ENCODE data around the gene GUCY2D.
A peak's percentile ranks its signal among the peaks of the same experiment; 100 is the strongest.
"Not testable (repeated sequence)": the region's sequence is repeated elsewhere in the genome, so short reads cannot be mapped to it uniquely, and the experiment has no call there.

Gene GUCY2D

DNA sequence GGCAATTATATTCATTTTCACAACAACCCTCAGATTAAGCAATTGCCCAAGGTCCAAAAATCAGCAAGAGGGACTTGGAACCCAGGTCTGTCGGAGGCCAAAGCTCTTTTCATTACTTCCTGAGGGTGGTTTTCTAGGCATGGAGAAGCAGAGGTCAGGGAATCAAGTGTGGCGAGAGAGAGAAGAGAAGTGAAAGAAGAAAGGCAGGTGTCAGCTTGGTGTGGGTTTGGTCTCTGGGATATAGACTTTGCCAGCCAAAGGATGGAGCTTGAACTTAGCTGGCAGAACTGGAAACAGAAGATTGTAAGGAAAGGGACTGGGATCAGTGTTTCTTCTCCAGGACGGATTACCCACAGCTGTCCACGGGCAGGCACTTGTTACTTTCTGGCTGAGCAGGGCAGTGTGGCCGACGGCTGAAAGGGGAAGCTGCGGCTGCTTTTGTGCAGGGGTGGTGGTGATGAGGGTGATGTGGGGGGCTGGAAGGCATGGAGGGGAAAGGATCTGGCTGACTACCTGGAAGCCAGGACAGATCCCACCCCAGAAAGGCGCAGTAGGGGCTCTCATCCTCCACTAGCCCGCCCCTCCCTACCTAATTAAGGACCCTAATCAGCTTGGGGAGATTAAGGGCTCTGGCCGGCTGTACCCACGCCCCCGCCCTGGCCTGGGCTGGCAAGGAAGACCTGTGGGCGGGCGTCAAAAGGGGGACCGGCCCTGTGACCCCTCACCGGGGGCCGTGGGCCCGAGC is at the start of gene GUCY2D:
Gene GUCY2D, plus strand, starts transcription at position 640 of the 745 bp plus-strand sequence. CDS start 433 bp downstream, outside the sequence.
- no peak for DNase-seq

DNA sequence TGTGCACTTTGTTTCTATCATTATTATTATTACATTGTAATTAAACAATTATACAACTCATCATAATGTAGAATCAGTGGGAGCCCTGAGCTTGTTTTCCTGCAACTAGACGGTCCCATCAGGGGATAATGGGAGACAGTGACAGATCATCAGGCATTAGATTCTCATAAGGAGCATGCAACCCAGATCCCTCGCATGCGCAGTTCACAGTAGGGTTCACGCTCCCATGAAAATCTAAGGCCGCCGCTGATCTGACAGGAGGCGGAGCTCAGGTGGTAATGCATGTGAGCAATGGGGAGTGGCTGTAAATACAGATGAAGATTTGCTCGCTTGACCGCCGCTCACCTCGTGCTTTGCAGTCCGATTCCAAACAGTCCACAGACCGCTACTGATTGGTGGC is 49.1 kb upstream of the GUCY2D start:
- not testable (repeated sequence) for DNase-seq

DNA sequence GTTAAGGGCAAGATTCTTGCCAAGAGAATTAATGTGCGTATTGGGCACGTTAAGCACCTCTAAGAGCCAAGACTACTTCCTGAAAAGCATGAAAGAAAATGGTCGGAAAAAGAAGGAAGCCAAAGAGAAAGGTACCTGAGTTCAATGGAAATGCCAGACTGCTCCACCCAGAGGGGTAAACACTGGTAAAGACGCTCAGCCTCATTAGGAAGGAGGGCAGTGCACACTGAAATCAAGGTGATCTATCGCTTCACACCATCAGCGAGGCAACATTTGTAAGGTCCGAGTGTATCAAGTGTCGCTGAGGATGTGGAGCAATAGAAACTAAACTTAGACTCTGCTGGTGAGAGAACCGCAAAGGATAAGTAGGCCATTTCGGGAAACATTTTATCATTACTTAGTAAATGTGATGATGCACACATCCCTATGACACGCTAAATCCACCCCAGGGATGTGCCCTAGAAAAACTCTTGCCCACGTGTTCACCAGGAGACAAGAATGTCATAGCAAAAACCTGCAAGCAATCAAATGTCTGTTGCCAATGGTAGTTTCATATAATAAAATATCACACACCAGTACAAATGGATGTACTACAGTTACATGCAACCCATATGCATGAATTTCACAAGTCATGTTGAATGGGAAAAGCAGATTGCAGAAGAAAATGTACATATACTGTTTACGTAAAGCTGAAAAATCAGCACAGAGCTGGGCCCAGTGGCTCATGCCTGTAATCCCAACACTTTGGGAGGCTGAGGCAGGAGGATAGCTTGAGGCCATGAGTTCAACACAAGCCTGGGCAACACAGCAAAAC is 46.8 kb upstream of the GUCY2D start:
- no peak for DNase-seq

DNA sequence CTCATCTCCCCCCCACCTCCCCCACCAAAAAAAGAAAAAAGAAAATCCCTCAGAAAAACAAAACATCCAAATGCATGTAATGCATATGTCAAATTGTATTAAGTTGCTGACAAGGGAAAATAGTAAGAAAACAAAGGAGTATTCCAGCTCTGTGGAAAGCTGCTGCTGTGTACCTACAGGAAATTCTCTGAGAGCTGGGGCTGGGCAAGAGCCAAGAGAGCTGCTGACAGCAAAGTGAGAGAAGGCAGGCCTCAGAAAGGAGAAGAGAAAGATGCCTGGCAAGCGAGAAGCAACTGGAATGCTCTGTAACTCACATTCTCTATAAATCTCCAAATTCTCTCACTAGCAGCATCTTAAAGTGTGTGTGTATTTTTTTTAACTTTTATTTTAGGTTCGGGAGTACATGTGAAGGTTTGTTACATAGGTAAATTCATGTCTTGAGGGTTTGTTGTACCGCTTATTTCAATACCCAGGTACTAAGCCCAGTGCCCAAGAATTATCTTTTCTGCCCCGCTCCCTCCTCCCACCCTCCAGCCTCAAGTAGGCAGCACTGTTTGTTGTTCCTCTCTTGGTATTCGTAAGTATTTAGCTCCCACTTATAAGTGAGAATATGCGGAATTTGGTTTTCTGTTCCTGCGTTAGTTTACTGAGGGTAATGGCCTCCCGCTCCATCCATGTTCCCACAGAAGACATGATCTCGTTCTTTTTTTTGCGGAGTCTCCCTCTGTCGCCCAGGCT is 46.0 kb upstream of the GUCY2D start:
- no peak for DNase-seq

DNA sequence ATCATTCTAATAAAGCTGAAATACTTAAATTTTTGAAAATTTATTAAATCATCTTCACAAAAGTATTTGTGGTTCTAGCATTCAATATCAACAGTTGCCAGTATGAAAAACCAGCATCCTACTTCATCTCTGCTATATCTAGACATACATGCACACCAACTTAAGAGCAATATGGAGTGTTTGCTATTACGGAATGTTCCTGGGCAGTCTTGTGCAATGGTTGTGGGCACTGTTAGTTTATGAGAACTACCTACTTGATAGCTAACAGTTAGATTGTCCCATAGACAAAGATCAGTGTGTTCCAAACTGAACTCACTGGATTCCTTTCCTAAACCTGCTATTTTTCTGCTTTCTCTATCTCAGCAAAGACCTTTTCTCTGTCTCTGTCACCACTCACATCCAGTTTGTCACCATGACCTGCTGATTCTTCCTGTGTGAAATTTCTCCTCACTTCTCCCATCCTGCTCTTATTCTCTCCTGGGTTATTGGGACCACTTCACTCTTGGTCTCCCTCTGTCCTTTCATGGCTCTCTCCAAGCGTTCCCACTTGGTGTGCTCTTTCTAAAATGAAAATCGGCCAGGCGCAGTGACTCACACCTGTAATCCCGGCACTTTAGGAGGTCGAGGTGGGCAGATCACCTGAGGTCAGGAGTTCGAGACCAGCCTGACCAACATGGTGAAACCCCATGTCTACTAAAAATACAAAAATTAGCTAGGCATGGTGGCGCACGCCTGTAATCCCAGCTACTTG is 42.7 kb upstream of the GUCY2D start:
- no peak for DNase-seq

DNA sequence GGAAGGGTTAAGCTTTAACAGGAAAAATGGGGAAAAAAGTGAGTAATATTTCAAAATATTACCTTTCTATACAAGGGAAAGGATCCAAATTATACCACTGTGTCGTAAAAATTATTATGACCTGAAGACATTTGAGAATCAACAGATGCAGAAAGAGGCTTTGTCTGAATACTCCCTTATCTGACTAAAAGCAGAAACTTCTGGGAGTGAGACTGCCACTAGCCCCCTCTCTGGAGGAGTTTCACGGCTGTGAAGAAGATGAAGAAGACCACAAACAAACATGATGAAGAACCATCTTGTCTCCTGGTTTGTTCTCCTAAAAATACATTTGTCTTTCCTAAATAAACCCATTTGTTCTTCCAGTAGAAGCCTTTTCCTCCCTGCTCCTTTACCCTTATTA is 41.0 kb upstream of the GUCY2D start:
- DNase-seq: no peak

DNA sequence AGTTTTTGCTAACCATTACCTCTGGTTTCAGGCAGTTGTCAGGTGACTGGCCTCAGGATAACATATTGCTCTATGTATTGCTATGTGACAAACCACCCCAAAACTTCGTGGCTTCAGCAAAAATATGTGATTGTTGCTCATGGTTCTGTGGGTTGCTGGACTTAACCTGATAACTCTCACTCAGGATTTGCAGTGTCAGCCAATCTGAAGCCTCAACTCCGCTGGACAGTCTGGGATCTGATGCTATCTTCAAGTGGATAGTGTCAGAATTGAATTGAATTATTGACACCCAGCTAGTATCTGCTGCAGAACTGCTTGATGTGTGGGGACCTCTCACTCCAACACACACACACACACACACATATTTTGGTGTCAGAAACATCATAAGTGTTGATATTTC is 34.7 kb upstream of the GUCY2D start:
- no peak for DNase-seq

DNA sequence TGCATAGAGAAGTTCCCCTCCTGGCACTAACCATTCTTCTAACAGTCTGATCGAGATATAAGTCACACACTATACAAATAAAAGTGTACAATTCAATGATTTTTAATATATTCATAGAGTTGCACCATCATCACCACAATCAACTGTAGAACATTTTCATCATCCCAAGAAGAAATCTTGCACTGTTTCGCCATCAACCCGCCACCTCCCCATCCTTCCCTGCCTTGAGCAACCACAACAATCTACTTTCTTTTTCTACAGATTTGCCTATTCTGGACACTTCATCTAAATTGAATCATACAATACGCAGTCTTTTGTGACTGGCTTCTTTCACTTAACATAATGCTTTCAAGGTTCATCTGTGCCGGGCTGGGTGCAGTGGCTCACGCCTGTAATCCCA is 33.0 kb upstream of the GUCY2D start:
- DNase-seq: no peak

DNA sequence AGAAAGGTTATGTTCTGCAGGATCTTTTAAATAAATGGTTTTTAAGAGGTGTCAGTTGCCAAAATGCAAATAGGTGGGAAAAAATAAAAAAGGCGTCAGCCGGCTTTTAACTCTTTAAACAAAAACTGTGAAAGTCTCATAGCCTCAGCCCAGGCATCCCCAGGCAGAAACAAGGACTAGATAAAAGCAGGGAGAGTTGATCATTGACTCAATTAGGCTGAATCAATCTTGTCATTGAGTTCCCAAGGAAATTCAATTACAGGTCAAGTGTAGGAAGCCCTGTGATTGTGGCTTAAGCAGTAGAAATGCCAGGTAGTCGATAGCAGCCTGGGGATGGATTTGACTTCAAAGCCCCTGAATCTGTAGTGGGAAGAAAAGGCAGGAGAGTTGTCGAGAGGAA is 30.8 kb upstream of the GUCY2D start:
- no peak for DNase-seq

DNA sequence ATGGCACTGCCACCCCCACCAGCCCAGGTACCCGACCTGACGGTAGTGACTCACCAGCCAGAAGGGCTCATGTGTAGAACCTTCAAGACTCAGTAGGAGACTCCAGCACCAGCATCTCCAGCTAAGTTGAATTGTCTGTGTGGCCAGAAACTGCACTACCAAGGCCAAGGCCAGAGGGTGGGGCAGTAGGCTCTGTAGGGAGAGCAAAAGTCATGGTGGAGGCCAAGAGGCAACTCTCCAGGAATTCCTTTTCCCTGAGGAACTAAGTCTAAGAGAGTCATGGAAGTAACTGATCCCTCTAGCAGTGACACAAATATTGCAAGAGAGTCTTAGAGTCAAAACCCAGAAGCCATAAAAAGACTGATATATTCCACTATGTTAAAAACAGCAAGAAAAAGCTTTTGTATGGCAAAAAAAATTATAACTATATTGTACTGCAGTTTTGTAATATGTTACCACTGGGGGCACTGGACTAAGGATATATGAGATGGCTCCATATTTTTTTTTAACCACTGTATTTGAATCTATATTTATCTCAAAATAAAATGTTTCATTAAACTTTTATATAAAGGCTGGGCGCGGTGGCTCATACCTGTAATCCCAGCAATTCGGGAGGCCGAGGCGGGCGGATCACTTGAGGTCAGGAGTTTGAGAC is 30.2 kb upstream of the GUCY2D start:
- no peak for DNase-seq

DNA sequence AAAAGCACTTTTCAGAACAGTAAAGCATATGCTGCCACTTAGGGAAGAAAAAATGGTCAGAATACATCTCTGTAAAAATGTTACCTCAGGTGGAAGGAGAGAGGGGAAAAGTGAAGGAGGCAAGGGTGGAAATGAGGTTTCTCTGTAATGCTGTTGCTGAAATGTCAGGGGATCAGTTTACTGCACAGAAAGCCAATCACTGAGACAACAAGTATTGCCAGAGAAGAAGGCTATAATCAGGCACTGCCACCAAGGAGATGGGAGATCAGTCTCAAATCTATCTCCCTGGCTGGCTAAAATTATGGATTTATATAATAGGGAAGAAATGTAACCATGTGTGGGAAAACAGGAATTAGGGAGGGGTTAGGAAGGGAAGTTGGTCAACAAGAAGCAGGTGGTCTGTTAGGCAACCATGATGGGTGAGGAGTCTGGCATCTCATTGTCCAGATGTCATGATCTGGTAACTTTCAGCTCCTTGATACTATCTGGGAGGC is 27.7 kb upstream of the GUCY2D start:
- no peak for DNase-seq

DNA sequence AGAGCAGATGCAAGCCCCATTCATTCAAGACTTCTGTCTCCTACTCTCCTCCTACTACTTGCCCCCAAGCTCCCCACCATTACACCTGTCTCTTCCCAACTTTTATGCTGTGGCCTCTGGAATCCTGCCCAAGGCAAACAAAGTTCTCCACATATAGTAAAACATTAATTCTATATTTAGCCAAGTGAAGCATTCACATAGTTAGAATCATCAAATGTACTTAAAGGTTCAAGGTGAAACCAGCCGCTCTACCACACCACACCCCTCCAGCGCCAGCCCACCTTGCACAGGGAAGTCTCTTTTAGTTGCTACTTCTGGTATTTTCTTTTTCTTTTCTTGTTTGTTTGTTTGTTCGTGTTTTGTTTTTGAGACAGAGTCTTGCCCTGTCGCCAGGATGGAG is 25.4 kb upstream of the GUCY2D start:
- DNase-seq: no peak

DNA sequence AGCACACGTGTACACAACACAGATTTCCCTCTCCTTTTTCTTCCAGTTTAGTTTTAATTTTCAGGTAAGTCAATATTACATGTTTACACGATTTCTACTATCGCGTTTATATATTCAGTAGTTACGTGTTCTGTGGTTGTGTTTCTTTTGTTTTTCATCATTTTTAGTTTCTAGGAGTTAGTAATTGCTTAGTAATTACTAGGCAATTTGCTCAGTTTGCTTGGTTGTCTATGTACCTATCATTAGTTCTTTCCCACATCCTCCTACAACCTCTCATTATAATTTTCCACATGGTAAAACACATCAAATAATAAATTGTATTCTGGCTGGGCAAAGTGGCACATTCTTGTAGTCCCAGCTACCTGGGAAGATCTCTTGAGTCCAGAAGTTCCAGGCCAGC is 24.6 kb upstream of the GUCY2D start:
- DNase-seq: no peak

DNA sequence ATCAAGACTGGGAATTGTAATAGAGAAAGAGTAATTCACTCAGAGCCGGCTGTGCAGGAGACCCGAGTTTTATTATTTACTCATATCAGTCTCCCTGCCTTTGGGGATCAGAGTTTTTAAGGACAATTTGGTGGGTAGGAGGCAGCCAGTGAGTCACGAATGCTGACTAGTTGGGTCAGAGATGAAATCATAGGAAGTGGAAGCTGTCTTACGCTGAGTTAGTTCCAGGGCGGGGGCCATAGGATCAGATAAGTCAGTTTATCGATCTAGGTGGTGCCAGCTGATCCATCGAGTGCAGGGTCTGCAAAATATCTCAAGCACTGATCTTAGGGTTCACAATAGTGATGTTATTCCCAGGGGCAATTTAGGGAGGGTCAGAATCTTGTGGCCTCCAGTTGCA is 20.2 kb upstream of the GUCY2D start:
- DNase-seq: no peak

DNA sequence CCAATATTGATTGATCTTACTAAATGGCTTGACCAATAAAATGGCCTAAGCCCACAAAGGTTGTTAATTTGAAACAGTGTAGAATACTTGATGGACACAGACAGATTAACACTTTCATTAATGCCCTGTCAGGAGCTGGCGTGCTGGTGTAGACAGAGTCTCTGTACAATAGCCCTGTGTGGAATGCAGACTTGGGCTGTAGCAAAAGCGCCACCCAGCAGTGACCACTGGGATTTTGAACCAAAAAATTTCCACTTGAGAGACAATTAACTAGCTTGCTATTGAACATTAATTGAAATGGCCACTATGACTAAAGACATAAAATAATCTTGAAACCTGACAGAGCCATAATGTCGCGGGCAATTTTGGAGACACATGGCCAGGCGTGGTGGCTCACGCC is 19.7 kb upstream of the GUCY2D start:
- DNase-seq: peak in 1 of 2 experiments; percentile 14

DNA sequence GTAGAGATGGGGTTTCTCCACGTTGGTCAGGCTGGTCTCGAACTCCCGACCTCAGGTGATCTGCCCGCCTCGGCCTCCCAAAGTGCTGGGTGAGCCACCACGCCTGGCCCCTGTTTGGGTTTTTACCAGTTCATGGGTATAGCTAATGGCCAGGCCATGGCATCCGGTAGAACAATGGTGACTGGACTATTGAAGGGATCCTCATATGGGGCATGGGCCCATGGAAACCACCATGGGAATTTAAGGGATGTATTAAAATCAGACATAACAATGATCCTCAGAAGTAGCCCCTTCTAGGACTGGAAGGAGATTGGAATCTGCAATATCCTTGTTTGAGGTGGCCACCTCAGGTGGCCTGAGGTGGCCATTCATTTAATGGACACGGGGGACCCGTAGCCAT is 17.5 kb upstream of the GUCY2D start:
- no peak for DNase-seq

DNA sequence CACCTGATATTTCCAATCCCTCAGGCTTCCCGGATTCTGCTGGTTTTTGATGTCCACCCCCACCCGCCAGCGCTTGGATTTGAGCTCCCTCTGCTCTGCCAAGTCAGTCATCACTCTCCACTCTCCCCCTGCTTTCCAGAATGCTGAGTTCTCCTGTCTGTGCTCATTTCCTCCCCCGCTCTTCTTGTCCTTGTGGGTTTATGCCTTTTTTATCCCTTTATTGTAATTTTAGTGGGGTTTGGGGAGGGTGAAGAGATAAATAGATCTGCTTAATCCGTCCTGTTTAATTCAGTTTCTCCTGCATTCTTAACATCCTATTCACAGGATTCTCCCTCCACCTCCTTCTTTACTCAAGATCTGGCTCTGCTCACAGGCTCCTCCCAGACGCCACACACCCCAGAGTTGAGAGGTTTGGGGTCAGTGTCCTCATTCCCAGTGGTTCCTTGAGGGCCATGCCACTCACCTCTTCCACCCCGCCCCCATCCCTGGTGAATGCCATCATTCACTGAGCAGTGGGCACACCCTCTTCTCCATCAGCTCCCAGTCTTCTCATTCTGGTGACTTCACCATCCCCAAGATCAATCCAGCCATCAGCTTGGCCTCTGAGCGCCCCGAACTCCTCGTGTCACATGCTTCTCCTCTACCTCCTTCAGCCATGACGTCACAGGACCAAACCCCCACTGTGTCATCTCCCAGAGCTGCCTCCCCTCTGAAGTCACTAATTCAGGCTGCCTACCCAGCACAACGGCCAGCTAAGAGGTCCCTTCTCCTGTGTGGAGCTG is 15.1 kb upstream of the GUCY2D start:
- DNase-seq: no peak

DNA sequence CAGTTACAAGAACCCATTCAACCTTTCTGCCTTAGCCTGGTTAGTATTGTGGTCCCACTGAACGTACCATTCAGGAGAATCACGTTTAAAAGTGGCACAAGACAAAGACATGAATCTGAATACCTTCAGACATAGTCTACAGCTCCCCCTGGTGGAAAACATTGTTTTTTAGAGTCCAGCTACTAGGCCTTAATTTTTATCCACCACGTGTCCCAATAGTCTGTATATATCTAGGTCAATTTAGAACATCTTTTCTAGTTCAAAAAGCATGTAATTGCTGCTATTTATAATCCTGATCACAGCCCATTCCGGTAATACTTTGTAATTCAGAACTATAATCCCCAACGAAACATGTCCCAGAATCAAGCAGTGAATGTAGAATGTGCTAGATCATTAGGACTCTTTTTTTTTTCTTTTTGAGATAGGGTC is 13.7 kb upstream of the GUCY2D start:
- DNase-seq: peak; percentile 76 to 90

DNA sequence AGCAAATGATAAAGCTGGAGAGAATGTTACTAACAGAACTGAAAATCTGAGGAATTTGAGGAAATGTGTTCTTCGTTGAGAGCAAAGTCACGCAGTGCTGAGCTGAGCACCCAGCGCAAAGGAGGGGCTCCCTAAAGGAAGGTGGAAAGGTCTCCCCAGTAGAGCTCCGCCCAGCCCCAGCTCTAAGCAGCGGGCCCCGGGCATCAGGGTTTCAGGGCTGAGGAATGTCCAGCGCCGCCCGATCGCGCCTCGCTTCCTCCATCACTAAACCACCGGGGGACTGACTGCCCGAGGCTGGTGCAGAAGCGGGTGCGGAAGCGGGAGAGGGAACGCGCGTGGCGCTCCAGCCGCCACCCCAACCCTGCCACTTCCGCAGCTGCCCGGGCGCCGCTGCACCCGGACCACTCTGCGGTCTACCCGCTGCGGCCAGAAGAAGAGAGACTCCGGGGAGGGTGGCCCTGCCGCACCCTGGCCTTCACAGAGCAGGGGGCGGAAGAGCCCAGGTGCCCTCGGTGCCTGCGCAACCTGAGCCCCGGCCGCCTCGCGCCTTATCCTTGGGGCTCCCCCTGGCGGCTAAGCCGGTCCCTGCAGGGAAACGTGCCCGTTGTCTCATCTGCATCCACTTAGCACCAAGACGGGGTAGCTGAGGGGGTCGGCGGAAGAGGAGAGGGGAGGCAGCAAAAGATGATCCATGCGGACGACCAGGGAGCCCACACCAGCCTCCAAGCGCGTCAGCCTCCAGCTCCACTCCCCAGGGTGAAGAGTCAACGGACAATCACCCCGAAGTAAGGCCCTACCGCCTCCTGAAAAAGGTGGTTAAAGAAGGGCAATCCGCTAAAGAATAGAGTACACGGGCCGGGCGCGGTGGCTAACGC is 12.4 kb upstream of the GUCY2D start:
- peak; percentile 41 to 81 for DNase-seq

DNA sequence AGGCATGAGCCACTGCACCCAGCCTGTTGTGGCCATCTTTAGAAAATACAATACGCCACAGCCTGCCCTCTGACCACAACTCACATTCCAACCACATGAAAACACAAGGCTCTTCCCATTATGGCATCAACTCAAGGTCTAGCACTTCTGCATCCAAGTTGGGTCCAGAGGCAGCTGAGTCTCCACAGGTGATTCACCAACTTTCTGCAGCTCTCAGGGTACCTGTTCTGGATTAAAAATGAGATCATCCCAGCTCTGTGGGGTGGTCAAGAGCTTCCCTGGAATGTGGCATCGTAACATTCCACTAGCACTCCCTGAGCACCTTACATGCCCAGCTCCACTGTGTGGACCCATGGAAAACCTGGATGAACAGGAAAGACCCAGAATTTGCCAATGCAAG is 9.9 kb upstream of the GUCY2D start:
- DNase-seq: no peak
